BLaER1 treated with 17β-estradiol and CSF1 and Interleukin-3, amounts not matched to agents 10 nM and 100 nM (cell line): ENCODE measurements around the gene ARL6IP6.
"Not testable (repeated sequence)": the region's sequence is repeated elsewhere in the genome, so short reads cannot be mapped to it uniquely, and the experiment has no call there.

ENCODE experiments used
- H3K27ac ChIP-seq, 11 experiments: shearing (Covaris generic); formaldehyde crosslinking; 2 replicates each; pipeline ENCODE4 v1.8.1; 2022
- H3K27me3 ChIP-seq, 11 experiments: shearing (Covaris generic); formaldehyde crosslinking; 2 replicates each; pipeline ENCODE4 v1.8.1; 2022
- H3K36me3 ChIP-seq, 11 experiments: shearing (Covaris generic); formaldehyde crosslinking; 2 replicates each; pipeline ENCODE4 v1.8.1; 2022
- H3K4me1 ChIP-seq, 10 experiments: shearing (Covaris generic); formaldehyde crosslinking; 2 replicates each; pipeline ENCODE4 v1.8.1; 2022
- H3K4me2 ChIP-seq, 11 experiments: shearing (Covaris generic); formaldehyde crosslinking; 2 replicates each; pipeline ENCODE4 v1.8.1; 2022
- H3K4me3 ChIP-seq, 10 experiments: shearing (Covaris generic); formaldehyde crosslinking; 2 replicates each; pipeline ENCODE4 v1.8.1; 2022
- H3K9ac ChIP-seq, 11 experiments: shearing (Covaris generic); formaldehyde crosslinking; 2 replicates each; pipeline ENCODE4 v1.8.1; 2022
- H3K9me3 ChIP-seq, 11 experiments: shearing (Covaris generic); formaldehyde crosslinking; replicated peaks in 1 of 11; 2 replicates each; pipeline ENCODE4 v1.8.1; 2022
- H4K20me1 ChIP-seq, 11 experiments: shearing (Covaris generic); formaldehyde crosslinking; 2 replicates each; pipeline ENCODE4 v1.8.1; 2022
- Cebpa-rat ChIP-seq, 11 experiments: shearing (Covaris generic); IDR thresholded peaks; 2 replicates each; pipeline ENCODE4 v1.8.1; 2022

Gene ARL6IP6

DNA sequence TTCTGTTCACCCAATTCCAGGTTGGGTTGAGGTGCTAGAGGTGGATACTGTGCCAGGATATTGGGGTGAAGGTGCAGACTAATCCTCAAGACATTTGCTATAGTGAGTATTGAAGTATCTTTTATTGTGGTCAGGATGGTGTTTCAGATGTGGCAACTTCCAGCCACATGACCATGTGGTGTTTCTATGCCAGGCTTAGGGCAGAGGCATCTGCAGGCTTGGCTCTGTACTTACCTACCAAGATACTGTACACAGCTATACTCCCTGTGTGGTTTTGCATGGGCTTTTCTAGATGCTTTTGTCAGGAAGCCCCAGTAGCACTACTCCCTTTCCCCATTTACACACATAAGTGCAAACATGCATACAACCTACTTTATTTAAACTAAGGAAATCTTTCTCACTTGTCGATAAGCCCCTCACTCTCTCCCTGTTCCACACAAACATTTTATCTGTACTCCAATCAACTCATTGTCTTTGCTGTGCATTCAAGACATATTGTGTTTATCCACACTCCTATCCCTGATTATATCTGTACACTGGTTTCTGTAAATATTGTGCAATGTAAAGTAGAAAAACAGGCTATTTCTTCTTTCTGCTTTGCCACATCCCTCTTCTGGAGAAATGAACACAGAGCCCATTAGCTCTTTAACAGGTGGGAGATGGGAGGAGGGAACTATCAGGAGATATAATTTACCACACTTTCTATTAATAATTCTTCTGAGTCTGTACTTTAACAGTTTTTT is 12.3 kb downstream of the ARL6IP6 start:
- Histone ChIP-seq H3K36me3 (peaks cover 4 to 73% (median 28%) of the 10 kb centered on the region in 11 experiments; a peak in 20 of 22 replicates), H3K4me3 (no peak overlapping the region), H3K27ac (peak overlapping the region in 6 of 11 experiments; percentile 6 to 39 (median 10); a peak in 5 of 22 replicates), H3K9ac (no peak overlapping the region; a peak in 1 of 22 replicates), H3K27me3 (no peaks in the 10 kb centered on the region), H3K9me3 (no peaks in the 10 kb centered on the region), H3K4me1 (peaks cover 15 to 26% (median 19%) of the 10 kb centered on the region in 10 experiments), H3K4me2 (peak overlapping the region; percentile 40 to 86 (median 56)), H4K20me1 (peaks cover 3 to 46% (median 15%) of the 10 kb centered on the region in 11 experiments; a peak in 14 of 22 replicates)
- peak in 1 of 11 experiments; percentile 45; a peak in 2 of 22 replicates for TF ChIP-seq Cebpa-rat (IDR thresholded peaks at IDR 0.05)

DNA sequence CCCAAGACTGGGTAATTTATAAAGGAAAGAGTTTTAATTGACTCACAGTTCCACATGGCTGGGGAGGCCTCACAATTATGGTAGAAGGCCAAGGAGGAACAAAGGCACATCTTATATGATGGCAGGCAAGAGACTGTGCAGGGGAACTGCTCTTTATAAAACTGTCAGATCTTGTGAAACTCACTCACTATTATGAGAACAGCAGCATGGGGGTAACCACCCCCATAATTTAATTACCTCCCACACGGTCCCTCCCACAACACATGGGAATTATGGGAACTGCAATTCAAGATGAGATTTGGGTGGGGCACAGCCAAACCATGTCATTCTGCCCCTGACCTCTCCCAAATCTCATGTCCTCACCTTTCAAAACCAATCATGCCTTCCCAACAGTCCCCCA is 19.1 kb downstream of the ARL6IP6 start:
- peaks cover 42 to 86% (median 69%) of the 10 kb centered on the region in 11 experiments for H3K36me3 ChIP-seq

DNA sequence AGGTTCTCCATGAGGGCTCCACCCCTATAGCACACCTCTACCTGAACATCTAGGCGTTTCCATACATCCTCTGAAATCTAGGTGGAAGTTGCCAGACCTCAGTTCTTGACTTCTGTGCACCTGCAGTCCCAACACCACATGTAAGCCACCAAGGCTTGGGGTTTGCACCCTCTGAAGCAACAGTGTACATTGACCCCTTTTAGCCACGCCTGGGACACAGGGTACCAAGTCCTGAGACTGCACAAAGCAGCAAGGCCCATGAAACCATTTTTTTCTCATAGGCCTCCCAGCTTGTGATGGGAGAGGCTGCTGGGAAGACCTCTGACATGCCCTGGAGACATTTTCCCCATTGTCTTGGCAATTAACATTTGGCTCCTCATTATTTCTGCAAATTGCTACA is 20.0 kb downstream of the ARL6IP6 start:
- no peaks in the 10 kb centered on the region for H3K4me1 ChIP-seq
- TF ChIP-seq Cebpa-rat (IDR thresholded peaks at IDR 0.05): no peak
- H3K4me3 ChIP-seq: no peak overlapping the region
- peaks cover 0 to 7% (median 0%) of the 10 kb centered on the region in 11 experiments; a peak in 2 of 22 replicates for H4K20me1 ChIP-seq
- H3K9ac ChIP-seq: no peak overlapping the region
- H3K4me2 ChIP-seq: no peak overlapping the region
- no peak overlapping the region for H3K27ac ChIP-seq
- peaks cover 15 to 38% (median 27%) of the 10 kb centered on the region in 11 experiments for H3K9me3 ChIP-seq
- H3K27me3 ChIP-seq: no peaks in the 10 kb centered on the region
- H3K36me3 ChIP-seq: peaks cover 42 to 81% (median 65%) of the 10 kb centered on the region in 11 experiments

More for the DNA sequence above, 19.1 kb downstream of the ARL6IP6 start:
- H3K27ac ChIP-seq, H4K20me1 ChIP-seq, H3K4me2 ChIP-seq, H3K4me3 ChIP-seq, H3K4me1 ChIP-seq, H3K9ac ChIP-seq, H3K27me3 ChIP-seq: not testable (repeated sequence)
- peaks cover 15 to 38% (median 27%) of the 10 kb centered on the region in 11 experiments for H3K9me3 ChIP-seq

DNA sequence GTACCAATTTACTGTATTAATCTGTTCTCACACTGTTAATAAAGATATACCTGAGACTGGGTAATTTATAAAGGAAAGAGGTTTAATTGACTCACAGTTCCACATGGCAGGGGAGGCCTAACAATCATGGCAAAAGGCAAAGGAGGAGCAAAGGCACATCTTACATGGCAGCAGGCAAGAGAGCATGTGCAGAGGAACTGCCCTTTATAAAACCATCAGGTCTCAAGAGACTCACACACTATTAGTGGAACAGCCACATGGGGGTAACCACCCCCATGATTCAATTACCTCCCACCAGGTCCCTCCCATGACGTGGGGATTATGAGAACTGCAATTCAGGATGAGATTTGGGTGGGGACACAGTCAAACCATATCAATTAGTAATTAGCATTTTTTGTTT is 21.3 kb downstream of the ARL6IP6 start:
- Histone ChIP-seq H3K36me3 (peaks cover 42 to 81% (median 61%) of the 10 kb centered on the region in 11 experiments), H3K9me3 (peaks cover 15 to 38% (median 27%) of the 10 kb centered on the region in 11 experiments), H4K20me1 (peaks cover 0 to 11% (median 0%) of the 10 kb centered on the region in 11 experiments; a peak in 3 of 22 replicates)
- not testable (repeated sequence) for H3K27me3 ChIP-seq, H3K4me2 ChIP-seq, H3K27ac ChIP-seq, H3K4me3 ChIP-seq, H3K9ac ChIP-seq, H3K4me1 ChIP-seq

DNA sequence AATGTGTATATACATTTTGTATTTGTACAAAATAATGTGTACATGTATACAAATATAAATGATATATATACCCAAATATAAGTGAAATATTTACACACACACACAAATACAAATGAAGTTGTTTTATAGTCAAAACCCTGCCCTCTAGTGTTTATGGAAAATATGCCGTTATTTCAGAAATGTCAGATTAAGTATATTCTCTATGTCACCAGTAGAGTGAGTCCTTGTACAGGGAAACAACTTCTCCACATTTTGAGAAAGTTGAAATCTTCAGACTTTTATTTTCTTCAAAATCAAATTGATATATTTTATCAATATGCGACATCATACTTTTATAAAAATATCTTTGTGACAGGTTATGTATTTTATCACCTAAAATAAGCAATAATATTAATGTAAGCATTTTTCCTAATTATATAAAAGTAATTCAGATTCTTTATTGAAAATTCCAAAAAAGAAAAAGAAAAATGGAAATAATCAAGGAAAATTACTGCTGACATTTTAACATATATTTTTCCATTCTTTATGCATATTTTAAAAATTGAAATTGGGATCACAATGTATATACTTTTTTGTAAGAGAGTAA is 22.4 kb downstream of the ARL6IP6 start:
- Histone ChIP-seq H3K4me2 (no peak overlapping the region), H3K4me1 (no peaks in the 10 kb centered on the region), H4K20me1 (peaks cover 0 to 15% (median 0%) of the 10 kb centered on the region in 11 experiments; a peak in 3 of 22 replicates), H3K4me3 (no peak overlapping the region), H3K27ac (no peak overlapping the region), H3K27me3 (no peaks in the 10 kb centered on the region), H3K36me3 (peaks cover 44 to 81% (median 60%) of the 10 kb centered on the region in 11 experiments), H3K9ac (no peak overlapping the region), H3K9me3 (peaks cover 15 to 38% (median 27%) of the 10 kb centered on the region in 11 experiments)
- TF ChIP-seq Cebpa-rat (IDR thresholded peaks at IDR 0.05): no peak

DNA sequence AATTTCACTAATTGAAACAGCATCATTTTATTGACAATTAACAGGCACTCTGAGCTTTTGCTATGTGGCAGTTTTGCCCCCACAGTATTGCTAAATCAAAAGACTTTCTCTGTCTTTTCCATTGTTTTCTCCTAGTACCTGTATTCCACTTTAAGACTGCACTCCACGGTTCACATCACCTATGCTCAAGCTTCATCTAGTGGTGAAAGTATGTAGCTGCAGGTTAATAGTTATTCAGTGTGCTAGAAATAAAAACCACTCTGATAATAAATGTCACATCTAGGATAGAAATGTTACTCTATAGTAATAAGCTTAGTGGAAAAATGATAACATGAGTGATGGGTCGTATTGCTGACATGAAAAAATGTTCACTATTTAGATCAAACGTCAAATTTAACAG is 24.6 kb downstream of the ARL6IP6 start:
- no peak overlapping the region for H3K9ac ChIP-seq
- no peak overlapping the region for H3K4me3 ChIP-seq
- H3K27ac ChIP-seq: no peak overlapping the region
- peaks cover 40 to 81% (median 57%) of the 10 kb centered on the region in 11 experiments for H3K36me3 ChIP-seq
- H4K20me1 ChIP-seq: peaks cover 0 to 15% (median 0%) of the 10 kb centered on the region in 11 experiments; a peak in 4 of 22 replicates
- no peaks in the 10 kb centered on the region for H3K4me1 ChIP-seq
- no peaks in the 10 kb centered on the region for H3K27me3 ChIP-seq
- H3K9me3 ChIP-seq: peaks cover 13 to 23% (median 20%) of the 10 kb centered on the region in 11 experiments
- TF ChIP-seq Cebpa-rat (IDR thresholded peaks at IDR 0.05): no peak
- no peak overlapping the region for H3K4me2 ChIP-seq

DNA sequence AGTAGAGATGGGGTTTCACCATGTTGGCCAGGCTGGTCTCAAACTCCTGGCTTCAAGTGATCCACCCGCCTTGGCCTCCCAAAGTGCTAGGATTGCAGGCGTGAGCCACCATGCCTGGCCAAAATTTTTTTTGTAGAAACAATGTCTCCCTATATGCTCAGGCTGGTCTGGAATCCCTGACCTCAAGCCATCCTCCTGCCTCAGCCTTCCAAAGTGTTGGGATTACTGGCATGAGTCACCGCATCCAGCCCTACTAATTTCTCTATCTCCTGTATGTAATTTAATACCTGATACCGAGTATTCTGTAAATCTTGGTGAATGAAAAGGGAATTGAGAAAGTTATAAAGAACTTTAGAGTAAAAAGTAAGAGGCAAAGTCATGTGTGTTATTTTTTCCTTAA is 29.3 kb downstream of the ARL6IP6 start:
- H3K9ac ChIP-seq, H3K4me2 ChIP-seq, H3K27me3 ChIP-seq, H3K4me1 ChIP-seq, H3K4me3 ChIP-seq, H3K9me3 ChIP-seq, H3K27ac ChIP-seq: not testable (repeated sequence)
- Histone ChIP-seq H4K20me1 (peaks cover 0 to 15% (median 0%) of the 10 kb centered on the region in 11 experiments; a peak in 2 of 22 replicates), H3K36me3 (peaks cover 51 to 93% (median 69%) of the 10 kb centered on the region in 11 experiments)

DNA sequence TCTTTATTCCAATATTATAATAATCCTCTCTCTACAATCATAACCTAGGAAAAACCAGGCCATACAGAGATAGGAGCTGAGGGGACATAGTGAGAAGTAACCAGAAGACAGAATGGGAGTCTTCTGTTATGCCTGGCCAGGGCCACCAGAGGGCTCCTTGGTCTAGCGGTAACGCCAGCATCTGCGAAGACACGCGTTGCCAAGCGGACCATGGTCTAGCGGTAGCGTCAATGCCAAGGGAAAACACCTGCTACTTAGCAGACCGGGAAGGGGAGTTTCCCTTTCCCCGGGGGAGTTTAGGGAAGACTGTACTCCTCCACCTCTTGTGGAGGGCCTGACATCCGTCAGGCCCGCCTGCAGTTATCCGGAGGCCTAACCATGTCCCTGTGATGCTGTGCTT is 36.6 kb downstream of the ARL6IP6 start:
- Histone ChIP-seq H3K36me3 (peaks cover 61 to 100% (median 83%) of the 10 kb centered on the region in 11 experiments), H3K9ac (no peak overlapping the region), H3K4me1 (no peaks in the 10 kb centered on the region), H4K20me1 (peaks cover 0 to 6% (median 0%) of the 10 kb centered on the region in 11 experiments; a peak in 1 of 22 replicates), H3K4me2 (no peak overlapping the region), H3K4me3 (no peak overlapping the region), H3K27ac (no peak overlapping the region), H3K9me3 (peaks cover 16 to 33% (median 31%) of the 10 kb centered on the region in 11 experiments; a peak in 20 of 22 replicates), H3K27me3 (no peaks in the 10 kb centered on the region)
- TF ChIP-seq Cebpa-rat (IDR thresholded peaks at IDR 0.05): no peak

DNA sequence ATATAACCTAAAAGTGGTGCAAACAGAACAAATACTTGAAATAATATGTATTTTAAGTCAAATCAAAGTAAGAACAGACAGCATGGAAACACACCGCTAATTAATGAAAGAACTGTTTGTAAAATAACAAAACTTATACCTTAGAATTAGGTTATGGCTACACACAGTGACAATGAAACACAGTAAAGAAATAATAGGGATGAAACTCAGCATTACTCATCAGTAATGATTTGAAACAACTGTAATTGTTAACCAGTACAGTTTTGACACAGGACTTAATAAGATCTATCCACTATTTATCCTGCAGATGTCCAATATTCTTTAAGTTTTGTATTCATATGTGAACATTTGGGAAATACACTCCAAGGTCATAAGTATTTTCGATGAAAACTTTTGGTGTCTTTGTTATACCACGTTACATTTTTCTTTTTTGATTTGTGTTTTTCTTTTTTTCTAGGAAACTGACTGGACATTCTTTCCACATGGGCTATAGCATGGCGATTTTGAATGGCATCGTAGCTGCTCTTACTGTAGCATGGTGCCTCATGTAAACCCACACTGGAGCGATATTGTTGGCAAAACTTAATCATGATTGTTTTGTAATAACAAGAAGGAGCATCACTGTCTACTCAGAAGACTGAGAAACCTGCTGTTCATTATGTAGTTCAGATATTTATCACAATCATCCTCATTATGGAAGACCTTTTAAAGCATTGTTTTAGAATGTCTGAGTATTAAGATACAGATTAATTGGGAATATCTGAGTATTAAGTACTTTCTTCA is 41.1 kb downstream of the ARL6IP6 start:
- H3K27me3 ChIP-seq: no peaks in the 10 kb centered on the region
- no peak overlapping the region for H3K4me2 ChIP-seq
- H3K9me3 ChIP-seq: peaks cover 1 to 11% (median 8%) of the 10 kb centered on the region in 11 experiments; a peak in 18 of 22 replicates
- no peak for TF ChIP-seq Cebpa-rat (IDR thresholded peaks at IDR 0.05)
- H3K36me3 ChIP-seq: peaks cover 48 to 91% (median 75%) of the 10 kb centered on the region in 11 experiments
- no peak overlapping the region for H3K9ac ChIP-seq
- peaks cover 0 to 6% (median 0%) of the 10 kb centered on the region in 11 experiments; a peak in 1 of 22 replicates for H4K20me1 ChIP-seq
- no peak overlapping the region for H3K27ac ChIP-seq
- H3K4me3 ChIP-seq: no peak overlapping the region
- no peaks in the 10 kb centered on the region for H3K4me1 ChIP-seq
